Measurements from ENCODE around the gene CBX5. TPM values are rescaled to one million over a fixed set of nuclear protein-coding genes. Genes with fewer than 3 reads are reported as not detected.

CBX5 gene
- total and polyA plus RNA-seq, 8 donors = 4.9 to 66.8 (median 13.1) TPM

GRCh38 chr12:54225666-54226065 lies 54.3 kb downstream of the CBX5 start:
- 83 to 97% (median 92%) methylated on average over 1 of the region's 1 CpG for WGBS, 5 donors
- Histone ChIP-seq H3K27me3 (peaks cover 0 to 5% (median 0%) of the 10 kb centered on the region in 3 donors), H3K36me3 (no peaks in the 10 kb centered on the region), H3K4me1 (peaks cover 0 to 24% (median 2%) of the 10 kb centered on the region in 4 donors), H3K4me3 (no peak overlapping the region), H3K27ac (no peak overlapping the region), H3K9me3 (no peaks in the 10 kb centered on the region)
- no peak for DNase-seq
- no peak for TF ChIP-seq EP300 (IDR thresholded peaks at IDR 0.05)
- intact Hi-C loops (cut with DNase I; ENCODE audit: low total_unique reads) = loop anchor here (10.0 kb wide), 1 partner anchor 139 kb away; the partner anchor contains the start of gene GPR84

- no peak overlapping the region for H3K27ac ChIP-seq
- no peak for DNase-seq
- H3K27me3 ChIP-seq = peaks cover 5 to 24% (median 9%) of the 10 kb centered on the region in 3 donors
- intact Hi-C loops (cut with DNase I; ENCODE audit: low total_unique reads) = loop anchor here (10.0 kb wide), 1 partner anchor 142 kb away; the partner anchor contains the start of gene GPR84
- 68 to 84% (median 79%) methylated on average over 1 of the region's 1 CpG for WGBS, 5 donors
- no peak overlapping the region for H3K4me3 ChIP-seq
- H3K9me3 ChIP-seq = no peaks in the 10 kb centered on the region
- TF ChIP-seq CTCF (IDR thresholded peaks at IDR 0.05) (no peak), EP300 (IDR thresholded peaks at IDR 0.05) (no peak), POLR2AphosphoS5 (IDR thresholded peaks at IDR 0.05) (no peak), POLR2A (IDR thresholded peaks at IDR 0.05) (no peak)
- H3K4me1 ChIP-seq = peaks cover 4 to 16% (median 8%) of the 10 kb centered on the region in 4 donors
- H3K36me3 ChIP-seq = no peaks in the 10 kb centered on the region
Observed at GRCh38 chr12:54222609-54223008, 57.3 kb downstream of the CBX5 start.

- Histone ChIP-seq H3K9me3 (no peaks in the 10 kb centered on the region), H3K4me1 (peaks cover 15 to 24% (median 19%) of the 10 kb centered on the region in 4 donors), H3K4me3 (no peak overlapping the region), H3K36me3 (no peaks in the 10 kb centered on the region), H3K27me3 (peaks cover 9 to 35% (median 17%) of the 10 kb centered on the region in 3 donors), H3K27ac (no peak overlapping the region)
- DNase-seq = no peak
- intact Hi-C loops (cut with DNase I; ENCODE audit: low total_unique reads) = loop anchor here (10.0 kb wide), 1 partner anchor 143 kb away; the partner anchor contains the start of gene GPR84
- TF ChIP-seq POLR2AphosphoS5 (IDR thresholded peaks at IDR 0.05) (no peak), EP300 (IDR thresholded peaks at IDR 0.05) (no peak)
- WGBS, 5 donors = 68 to 83% (median 75%) methylated on average over 6 of the region's 6 CpGs
Observed at GRCh38 chr12:54221402-54221984, 58.4 kb downstream of the CBX5 start.

- H3K4me3 ChIP-seq = no peak overlapping the region
- H3K9me3 ChIP-seq = no peaks in the 10 kb centered on the region
- WGBS, 5 donors = 64 to 75% (median 70%) methylated on average over 7 of the region's 7 CpGs
- DNase-seq = no peak
- TF ChIP-seq POLR2AphosphoS5 (IDR thresholded peaks at IDR 0.05) = no peak
- TF ChIP-seq CTCF (IDR thresholded peaks at IDR 0.05) = no peak
- intact Hi-C loops (cut with DNase I; ENCODE audit: low total_unique reads) = loop anchor here (10.0 kb wide), 1 partner anchor 144 kb away; the partner anchor contains the start of gene GPR84
- peaks cover 16 to 34% (median 28%) of the 10 kb centered on the region in 4 donors for H3K4me1 ChIP-seq
- peaks cover 9 to 44% (median 24%) of the 10 kb centered on the region in 3 donors for H3K27me3 ChIP-seq
- no peak overlapping the region for H3K27ac ChIP-seq
- no peaks in the 10 kb centered on the region for H3K36me3 ChIP-seq
Observed at GRCh38 chr12:54220567-54220966, 59.4 kb downstream of the CBX5 start.

- Histone ChIP-seq H3K27ac (no peak overlapping the region), H3K9me3 (no peaks in the 10 kb centered on the region), H3K4me1 (peaks cover 16 to 38% (median 30%) of the 10 kb centered on the region in 4 donors), H3K27me3 (peaks cover 11 to 49% (median 27%) of the 10 kb centered on the region in 3 donors), H3K36me3 (no peaks in the 10 kb centered on the region), H3K4me3 (no peak overlapping the region)
- peak; percentile 70 to 92 for DNase-seq
- 21 to 39% (median 28%) methylated on average over 8 of the region's 8 CpGs for WGBS, 5 donors
- intact Hi-C loops (cut with DNase I; ENCODE audit: low total_unique reads) = loop anchor here (10.0 kb wide), 1 partner anchor 145 kb away; the partner anchor contains the start of gene GPR84
- TF ChIP-seq EP300 (IDR thresholded peaks at IDR 0.05) (no peak), CTCF (IDR thresholded peaks at IDR 0.05) (peak in 5 of 7 experiments; percentile 62 to 81 (median 75)), POLR2AphosphoS5 (IDR thresholded peaks at IDR 0.05) (no peak), POLR2A (IDR thresholded peaks at IDR 0.05) (no peak)
Observed at GRCh38 chr12:54220092-54220557, 59.8 kb downstream of the CBX5 start.

All from stomach (tissue), 9 donors.